ENCODE results near the gene CDKN1B.
A peak's percentile ranks its signal among the peaks of the same experiment; 100 is the strongest.

The CDKN1B gene

DNA sequence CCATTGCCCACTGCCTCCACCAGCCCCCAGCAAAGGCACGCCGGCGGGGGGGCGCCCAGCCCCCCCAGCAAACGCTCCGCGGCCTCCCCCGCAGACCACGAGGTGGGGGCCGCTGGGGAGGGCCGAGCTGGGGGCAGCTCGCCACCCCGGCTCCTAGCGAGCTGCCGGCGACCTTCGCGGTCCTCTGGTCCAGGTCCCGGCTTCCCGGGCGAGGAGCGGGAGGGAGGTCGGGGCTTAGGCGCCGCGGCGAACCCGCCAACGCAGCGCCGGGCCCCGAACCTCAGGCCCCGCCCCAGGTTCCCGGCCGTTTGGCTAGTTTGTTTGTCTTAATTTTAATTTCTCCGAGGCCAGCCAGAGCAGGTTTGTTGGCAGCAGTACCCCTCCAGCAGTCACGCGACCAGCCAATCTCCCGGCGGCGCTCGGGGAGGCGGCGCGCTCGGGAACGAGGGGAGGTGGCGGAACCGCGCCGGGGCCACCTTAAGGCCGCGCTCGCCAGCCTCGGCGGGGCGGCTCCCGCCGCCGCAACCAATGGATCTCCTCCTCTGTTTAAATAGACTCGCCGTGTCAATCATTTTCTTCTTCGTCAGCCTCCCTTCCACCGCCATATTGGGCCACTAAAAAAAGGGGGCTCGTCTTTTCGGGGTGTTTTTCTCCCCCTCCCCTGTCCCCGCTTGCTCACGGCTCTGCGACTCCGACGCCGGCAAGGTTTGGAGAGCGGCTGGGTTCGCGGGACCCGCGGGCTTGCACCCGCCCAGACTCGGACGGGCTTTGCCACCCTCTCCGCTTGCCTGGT, at the start of gene CDKN1B:
CDKN1B (plus strand) TSS at position 576 of the 793 bp plus-strand sequence. CDS start 472 bp downstream, outside the sequence.
- peak; percentile 92 for DNase-seq

DNA sequence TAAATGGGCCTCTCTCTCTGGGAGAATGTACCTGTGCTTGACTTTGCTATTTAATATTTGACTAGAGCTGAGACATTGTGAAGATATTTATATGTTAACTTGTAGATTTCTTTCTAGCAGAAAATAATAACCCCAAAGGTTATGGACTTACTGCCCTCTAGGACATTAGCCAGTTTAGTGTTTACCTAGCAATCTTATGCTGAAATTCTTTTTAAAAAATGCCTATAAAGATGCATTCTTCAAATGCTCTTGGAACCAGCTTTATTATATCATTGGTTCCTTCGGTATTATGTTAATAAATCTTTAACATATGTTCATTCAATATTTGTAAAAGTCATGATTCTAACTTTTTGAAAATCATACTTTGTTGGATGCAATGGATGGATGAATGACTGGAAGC, 49.2 kb upstream of the CDKN1B start:
- DNase-seq: no peak

DNA sequence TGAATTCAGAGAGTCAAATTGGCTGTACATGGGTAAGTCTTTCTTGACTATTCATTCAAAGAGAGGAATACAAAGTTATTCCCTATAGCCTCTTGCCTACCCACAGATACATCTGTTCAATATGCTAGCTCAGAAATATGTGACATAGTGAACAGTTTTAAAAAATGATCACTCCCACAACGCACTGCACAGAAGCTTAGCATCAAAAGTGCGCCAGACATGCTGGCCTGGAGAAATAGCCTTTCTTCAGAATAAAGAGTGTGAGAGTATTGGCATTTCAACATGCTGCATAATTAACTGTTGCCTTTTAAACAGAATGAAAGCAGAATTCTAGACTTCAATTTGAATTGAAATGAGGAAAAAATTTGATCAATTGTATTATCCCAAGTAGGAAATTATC, 48.1 kb upstream of the CDKN1B start:
- no peak for DNase-seq

DNA sequence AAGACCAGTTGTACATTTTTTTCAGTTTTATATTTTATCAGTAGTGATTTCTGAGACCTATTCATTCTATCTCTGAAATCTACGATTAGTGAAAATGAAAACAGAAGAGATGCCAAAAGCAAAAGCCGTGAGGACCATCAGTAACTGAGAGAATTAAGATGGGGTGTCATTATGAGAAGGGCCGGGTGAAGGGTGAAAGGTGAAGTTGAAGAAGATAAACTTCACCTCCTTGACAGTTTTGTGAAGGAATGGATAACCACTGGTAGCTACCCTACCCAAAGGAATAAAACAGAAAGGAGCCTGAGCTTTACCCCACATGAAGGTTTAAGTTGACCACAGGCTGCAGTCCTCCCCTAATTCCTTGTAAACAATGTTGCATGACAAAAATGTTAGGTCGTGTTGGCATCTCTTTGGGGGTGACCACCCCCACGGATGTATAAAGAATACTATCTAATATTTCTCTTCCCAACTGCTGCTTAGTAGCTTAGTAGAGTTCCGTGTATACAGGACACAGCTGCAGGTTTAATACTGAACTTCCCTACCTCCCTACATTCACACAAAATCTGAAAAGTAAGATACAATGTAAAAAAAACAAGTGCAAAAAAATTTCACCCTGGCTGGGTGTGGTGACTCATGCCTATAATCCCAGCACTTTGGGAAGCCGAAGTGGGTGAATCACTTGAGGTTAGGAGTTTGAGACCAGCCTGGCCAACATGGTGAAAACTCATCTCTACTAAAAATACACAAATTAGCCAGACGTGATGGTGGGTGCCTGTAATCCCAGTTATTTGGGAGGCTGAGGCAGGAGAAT, 45.1 kb upstream of the CDKN1B start:
- no peak for DNase-seq

DNA sequence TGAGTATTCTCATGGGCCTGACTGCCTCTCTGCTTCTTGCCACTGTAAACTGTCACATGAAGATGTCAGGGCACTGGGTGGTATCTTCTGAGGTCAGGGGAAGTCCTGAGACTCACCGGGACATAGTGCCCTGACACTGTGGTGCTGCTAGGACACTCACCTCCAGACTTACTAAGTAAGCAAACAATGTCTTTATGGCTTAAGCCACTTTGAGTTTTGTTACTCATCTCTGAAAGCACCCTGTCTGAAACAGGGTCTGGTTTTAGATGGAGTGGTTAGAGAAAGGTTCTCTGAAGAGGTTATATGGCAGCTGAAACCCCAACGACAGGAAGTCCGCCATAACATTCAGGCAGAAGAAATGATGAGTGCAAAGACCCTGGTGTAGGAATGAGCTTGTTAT, 43.9 kb upstream of the CDKN1B start:
- DNase-seq: no peak

DNA sequence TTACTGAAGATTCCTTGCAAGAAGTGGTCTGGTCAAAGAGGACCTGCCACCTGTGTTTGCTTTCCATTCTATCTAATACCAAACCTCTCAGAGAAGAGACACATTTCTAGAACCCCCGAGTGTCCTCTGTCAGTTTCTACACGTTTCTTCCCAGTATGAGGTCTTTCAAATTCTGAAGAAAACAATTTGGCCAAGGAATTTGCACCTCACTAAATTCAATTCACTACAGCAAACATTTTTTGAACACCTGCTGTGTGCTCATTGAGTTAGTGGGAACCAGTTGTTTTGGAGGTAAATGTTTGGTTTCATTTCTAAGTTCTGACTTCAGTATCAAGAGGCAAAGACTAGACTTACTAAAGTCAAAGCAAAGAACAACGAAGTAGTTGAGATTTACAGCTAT, 40.6 kb upstream of the CDKN1B start:
- DNase-seq: no peak

DNA sequence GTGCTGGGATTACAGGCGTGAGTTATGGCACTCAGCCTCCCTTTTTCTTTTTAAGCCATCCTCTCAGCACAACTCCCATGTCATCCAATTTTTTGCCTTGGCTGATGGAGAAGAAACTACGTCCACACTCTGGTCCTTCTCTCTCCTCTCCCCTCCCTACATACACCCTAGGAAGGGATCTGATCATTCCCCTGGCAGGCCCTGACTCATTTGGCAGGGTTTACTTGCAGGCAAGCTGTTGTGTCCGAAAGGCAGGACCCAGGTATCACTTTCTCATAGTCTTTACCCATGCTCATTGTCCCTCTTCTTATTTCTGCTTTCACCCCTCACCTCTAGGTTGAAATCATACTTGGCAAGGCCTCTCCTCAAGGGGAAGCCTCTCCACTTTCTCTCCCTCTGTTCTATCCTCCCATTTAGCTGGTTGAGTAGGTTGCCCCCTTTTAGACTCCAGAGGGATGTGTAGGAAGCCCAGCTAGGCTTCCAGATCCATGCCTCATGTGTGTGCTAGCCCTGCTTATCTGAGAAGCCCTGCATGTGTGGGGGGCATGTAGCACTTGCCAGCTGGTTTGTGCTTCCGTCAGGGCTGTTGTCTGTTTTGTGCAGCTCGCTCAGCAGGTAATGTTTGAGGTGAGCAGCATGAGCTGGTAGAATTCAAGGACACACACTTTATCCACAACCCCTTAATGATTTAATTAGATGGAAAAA, 36.0 kb upstream of the CDKN1B start:
- DNase-seq: no peak

DNA sequence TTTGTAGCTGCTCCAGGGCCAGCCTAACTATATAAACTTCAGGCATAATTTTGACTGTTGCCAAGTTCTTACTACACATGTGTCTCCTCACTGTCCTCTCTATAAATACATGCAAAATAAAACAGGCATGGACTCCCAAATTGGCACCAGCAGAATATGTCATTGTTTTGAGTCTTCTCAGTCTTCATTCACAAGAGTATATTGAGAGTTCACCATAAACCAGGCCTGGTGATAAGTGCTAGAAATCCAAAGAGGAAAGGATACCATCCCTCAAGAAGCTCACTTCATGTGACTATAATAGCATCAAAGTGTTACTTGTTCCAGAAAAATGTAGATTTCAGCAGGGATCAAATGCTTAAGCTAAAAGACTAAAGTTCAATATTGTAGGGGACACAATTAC, 34.9 kb upstream of the CDKN1B start:
- DNase-seq: no peak

DNA sequence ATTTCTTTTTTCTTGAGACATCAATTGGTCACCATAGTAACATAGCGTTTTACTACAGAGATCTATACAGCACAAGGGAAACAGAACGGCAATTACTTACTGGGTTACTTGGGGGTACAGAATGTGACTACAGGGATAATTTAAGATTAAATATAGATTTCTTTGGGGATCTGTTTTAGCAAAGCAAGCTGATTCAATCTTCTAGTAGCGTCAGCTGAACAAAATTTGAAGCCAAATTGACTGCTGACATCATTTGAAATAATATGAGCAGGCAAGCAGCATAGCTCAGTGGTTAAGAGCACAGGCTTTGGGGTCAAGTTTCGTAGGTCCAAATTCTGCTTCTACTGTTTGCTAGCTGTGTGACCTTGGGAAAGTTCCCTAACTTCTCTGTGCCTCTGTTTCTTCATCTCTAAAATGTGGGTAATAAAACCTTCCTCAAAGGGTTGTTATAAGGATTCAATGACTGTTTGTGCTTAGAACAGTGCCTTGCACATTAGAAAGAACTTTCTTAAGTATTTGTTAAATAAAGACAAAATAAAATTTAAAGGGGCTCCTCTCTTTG, 34.0 kb upstream of the CDKN1B start:
- DNase-seq: no peak

DNA sequence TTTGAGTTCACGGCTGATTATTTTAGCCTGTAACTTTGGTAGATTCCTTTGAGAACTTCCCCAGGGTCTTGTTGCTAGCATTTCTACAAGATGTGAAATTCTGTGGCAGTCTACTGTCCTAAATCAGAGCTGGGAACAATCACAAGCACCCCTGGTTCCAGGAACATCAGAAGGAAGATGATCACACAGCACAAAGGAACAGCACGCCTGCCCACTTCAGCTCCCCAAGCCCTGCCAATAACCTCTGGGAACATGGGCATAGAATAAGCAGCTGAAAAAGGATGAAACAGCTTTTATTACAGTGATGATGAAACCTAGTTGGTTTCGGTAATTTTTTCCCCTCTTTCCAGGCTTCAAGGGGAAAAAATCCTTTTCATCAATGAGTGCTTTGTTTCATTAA, 33.4 kb upstream of the CDKN1B start:
- no peak for DNase-seq

DNA sequence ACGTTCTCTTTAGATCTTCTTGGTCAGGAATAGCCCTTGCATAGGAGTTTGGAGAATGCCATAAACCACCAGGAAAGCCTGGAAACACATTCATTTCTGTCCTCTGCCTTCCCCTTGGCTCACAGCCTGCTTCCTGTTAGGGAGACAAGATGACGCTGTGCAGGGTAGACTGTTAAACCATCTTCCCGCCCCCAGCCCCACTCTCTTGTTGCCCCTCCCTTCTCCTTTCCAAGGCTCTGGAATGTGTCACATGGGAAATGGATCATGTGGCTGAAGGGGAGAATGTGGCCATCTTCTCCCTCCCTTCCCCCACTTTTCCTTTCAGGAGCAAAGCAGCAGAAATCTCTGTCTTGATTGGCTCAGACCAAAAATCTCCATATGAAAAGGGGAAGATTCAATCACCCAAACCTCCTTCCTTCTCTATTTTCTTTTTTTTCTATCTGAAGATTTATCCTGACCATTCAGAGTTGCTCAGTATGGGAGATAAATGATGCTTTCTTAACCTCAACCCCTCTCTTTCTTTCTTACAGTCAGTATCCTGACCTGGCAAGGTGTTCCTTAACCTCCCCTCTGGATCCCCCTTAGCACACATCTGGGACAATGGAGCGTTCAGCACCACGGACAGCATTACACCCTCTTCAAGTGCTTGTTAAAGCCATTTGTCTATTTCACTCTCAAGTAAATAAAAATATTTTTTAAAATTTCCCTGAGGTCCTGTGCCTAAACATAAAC, 32.6 kb upstream of the CDKN1B start:
- no peak for DNase-seq

DNA sequence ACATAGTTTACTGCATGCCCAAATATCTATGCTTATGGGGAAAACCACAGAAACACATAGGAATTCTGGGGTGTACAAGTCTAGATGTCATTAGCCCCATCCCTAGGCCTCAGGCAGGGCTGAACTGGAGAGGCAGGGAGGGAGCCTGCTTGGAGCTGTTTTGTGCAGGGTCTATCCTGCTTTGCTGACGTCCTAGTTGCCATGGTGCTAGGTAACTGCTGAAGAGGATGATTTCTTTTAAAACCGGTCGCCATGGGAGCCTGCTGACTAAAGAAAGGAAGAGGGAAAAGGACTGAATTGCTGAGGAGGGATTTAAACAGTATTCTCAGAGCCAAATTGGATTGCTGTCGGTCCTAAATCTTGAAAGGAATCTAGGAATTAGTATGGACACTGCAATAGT, 31.9 kb upstream of the CDKN1B start:
- no peak for DNase-seq

DNA sequence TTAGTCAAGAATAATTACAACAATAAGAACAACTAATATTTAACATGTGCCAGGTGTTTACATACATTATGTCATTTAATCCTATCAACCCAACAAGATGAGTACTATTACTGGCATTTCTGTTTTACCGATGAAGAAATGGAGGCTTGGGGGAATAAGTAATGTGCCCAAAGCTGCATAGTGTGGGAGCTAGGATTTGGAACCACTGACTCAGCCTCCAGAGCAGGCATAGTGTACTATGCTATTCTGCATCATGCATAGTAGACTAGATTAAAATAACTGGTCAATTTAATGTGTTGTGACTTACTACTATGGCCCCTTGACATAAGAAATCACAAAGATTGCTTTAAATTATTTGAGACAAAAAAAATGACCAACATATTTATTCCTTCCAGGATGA, 30.7 kb upstream of the CDKN1B start:
- no peak for DNase-seq

DNA sequence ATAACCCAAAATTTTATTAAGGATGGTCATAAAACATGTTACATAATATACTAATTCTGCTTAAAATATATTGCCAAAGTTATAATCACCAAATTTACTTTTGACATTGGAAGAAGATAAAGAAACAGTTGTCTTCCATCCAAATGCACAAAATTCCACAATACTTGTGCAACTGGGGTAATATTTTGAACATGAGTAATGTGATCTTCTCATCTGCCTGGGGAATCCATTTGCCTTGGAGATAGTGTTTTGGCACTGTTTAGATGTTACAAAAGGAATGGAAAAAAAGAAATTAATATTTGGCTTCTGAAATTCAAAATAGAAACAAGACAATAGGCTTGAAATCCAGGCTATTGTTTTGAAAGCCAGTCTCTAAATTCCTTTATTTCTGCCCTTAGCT, 30.2 kb upstream of the CDKN1B start:
- DNase-seq: no peak

DNA sequence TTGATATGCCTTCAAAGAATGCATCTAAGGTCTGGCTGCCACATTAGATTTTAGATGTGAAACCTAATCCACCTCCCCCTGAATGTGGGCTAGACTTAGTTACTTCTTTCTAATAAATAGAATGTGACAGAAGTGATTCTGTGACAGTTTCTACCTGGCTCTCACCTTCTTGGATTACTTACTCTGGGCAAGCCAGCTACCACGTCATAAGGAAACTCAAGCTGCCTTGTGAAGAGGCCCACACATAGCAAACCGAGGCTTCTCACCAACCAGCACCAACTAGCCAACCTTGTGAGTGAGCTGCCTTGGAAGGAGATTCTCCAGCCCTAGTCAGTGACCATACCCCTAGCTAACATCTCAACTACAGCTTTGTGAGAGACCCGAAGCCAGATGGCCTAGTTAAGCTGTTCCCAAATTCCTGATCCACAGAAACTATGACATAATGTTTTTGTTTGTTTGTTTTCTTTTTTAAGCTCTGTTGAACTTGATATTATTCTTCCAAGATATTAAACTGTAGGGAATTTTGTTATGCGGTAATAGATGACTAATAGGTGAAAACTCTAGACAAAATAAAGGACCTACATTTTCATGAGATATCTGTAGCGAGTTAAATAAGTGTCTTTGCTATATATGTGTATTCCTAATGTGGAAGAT, 27.4 kb upstream of the CDKN1B start:
- DNase-seq: no peak

DNA sequence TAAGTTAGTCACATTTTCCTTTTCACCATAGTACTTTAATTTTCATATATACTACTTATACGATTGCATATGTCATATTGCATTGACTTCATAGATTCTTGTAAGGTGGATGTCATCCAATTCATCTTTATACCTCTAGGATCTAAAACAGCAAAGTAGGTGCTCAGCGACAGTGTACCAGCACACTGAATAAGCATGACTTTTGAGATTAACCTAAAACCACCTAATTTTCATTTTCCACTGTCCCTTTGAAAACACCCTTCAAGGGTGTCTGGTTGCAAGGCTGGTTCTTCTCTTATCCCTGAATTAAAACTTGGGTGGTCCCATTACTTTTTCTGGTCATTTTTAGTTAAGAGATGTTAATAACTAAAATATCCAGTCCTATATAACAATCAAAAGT, 25.6 kb upstream of the CDKN1B start:
- DNase-seq: no peak

DNA sequence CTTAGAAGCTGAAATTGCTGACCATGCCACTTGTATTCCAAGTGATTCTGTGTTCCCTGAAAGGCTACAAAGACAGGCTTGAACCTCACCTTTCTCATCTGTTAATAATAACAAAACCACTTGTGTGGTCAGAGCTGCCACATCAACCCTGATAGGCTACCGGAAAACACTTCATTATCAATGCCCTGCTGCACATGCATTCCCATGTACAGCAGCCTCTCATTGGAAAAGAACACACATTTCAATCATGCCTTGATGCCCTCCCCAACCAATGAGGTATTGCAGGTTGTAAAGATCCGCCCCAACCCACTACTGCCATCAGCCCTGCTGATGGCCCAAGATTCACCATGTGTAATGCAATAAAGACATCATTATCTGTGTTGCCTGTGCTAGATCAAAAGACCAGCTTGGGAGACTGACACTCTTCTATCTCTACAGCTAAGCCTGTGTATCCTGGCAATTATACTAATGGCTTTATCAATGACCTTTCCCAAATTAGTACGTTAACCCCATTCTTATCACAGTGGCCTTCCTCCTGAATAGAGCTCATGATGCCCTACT, 24.0 kb upstream of the CDKN1B start:
- no peak for DNase-seq

DNA sequence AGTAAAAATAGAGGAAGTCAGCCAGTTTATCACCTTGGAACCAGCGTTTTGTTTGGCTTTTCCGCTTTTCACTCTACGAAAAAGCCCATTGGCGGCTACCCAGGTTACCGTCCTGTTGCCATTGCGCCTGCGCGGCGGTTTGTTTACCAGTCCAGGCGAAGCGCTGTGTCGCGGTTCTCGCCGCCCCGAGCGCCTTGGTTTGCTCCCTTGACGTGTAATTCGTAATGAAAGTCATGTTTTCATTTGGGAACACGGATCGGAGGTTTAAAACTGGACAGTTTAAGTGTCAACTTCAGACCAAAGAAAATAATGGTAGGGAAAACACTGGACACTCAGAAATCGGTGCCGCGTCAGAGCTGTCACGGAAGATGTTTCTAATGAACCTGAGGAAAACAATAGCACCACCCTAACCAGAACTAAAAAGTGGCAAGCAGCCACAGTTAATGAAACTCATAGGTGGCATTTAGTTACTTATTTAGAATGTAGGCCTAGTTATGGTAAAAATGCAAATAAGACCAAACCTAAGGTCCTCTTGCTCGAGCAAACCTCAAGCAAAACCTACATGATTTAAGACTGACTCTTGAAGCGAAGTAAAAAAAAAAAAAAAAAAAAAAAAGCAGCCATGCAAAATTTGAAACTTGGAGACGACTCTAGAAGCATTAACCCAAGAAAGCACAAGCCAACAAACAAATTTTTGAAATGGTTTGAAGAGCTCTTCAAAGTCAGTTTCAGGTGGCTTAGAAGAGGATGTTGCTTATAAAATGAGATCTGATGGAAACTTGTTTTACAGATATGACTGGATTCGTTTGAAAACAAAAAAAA, 20.4 kb upstream of the CDKN1B start:
- DNase-seq: peak; percentile 95

DNA sequence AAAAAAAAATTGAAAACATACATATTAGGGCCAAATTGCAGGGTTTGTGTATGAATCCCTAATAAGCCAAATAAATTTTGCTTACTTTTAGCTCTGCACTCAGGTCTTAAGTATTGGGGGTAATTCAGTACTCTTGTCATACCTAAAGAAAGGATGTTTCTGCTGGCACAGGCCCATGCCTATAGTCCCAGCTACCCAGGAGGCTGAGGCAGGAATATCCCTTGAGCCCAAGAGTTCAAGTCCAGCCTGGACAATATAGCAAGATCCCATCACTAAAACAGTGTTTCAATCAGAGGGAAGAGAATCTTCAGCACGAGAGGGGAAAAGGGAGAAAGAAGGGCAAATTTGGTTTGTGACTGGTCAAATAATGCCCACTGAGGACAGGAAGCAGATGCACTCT, 17.8 kb upstream of the CDKN1B start:
- DNase-seq: no peak

DNA sequence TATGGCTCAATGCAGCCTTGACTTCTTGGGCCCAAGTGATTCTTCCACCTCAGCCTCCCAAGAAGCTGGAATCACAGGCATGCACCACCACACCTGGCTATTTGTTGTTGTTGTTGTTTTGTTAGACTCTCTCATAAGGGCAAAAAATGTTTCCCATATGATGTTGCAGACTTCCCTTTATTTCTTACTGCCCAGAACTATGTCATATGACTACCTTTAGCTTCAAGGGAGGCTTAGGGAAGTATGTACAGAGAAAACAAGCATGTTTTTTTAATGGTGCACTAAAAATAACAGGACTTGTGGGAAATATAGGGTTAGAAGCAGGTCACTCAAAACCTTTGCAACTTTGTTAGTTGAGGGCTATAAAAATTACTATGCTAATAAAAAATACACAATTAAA, 16.9 kb upstream of the CDKN1B start:
- no peak for DNase-seq

DNA sequence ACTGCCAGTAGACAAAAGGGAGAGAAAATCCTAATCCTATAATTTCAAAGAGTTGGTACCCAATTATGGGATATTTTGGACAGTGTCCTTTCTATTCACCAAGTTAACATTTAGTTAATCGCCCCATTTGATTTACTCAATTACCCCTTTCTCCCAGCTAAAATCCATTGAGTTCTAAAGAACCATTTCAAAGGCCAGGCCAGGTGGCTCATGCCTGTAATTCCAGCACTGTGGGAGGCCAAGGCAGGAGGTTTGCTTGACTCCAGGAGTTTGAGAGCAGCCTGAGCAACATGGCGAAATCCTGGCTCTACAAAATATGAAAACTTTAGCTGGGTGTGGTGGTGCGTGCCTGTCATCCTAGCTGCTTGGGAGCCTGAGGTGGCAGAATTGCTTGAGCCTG, 15.7 kb upstream of the CDKN1B start:
- no peak for DNase-seq
